NCI-H2196 treated with DMSO at 0.1 percent for 48 hours (cell line): ENCODE measurements around the gene ABR.
"Not testable (repeated sequence)": the region's sequence is repeated elsewhere in the genome, so short reads cannot be mapped to it uniquely, and the experiment has no call there.

Experiments used
- DNase-seq: peaks from one replicate; lab custom pipeline; 2025; ENCODE audit not compliant: unreplicated experiment; lab: John Stamatoyannopoulos, UW

Gene ABR

DNA sequence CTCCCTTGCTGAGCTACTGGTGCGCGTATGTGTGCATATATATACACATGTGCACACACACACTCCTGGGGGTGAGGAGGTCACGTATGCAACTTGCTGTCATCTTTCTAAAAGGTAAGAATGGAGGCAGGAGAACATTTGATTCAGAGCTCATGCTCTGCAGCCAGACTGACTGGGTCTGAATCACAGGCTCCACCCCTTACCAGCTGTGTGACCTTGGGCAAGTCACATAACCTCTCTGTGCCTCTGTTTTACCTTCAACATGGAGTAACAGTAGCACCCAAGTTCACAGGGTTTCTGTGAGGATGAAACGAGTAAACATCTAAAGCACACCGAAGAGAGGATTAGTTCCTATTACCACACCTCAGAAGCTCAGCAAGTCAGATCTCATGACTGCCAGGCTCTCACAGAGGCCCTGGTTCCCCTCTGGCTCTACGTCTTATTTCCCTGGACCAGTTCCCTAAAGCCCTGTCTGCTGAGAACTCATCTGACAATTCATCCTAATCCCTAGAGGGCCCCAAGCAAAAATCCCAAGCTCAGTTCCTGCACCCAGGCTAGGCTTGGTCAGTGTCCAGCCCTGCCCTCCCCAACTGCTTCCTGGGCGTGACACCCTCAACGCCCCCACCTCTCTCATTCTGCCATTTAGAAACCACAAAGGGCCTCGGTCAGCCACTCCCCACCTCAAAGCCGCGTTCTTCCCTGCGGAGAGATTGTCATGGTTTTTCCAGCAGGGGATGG, 28.7 kb downstream of the ABR start:
- no peak for DNase-seq

- no peak for DNase-seq
These were observed 29.9 kb downstream of the ABR start for GRCh38 chr17:1149869-1150268.

DNA sequence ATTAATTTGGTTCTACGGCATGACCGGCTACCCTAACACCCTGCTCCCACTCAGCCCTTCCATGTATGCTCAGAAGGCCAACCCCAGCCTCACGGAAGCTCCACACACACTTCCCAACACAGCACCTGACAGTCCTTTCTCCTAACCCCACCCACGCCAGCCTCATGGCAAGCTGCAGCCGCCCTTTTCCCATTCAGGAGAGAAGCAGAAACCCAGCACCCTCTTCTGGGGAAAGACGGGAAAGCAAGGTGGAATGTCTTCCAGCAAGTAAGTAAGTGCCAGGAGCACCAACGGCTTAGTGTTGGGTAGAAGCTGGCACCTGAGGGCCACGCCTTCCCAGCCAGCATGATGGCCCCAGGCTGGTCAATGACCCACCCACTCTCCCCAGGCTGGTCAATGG, 32.1 kb downstream of the ABR start:
- DNase-seq: peak; percentile 25

- DNase-seq: no peak
These were observed 33.1 kb downstream of the ABR start for GRCh38 chr17:1146561-1147265.

DNA sequence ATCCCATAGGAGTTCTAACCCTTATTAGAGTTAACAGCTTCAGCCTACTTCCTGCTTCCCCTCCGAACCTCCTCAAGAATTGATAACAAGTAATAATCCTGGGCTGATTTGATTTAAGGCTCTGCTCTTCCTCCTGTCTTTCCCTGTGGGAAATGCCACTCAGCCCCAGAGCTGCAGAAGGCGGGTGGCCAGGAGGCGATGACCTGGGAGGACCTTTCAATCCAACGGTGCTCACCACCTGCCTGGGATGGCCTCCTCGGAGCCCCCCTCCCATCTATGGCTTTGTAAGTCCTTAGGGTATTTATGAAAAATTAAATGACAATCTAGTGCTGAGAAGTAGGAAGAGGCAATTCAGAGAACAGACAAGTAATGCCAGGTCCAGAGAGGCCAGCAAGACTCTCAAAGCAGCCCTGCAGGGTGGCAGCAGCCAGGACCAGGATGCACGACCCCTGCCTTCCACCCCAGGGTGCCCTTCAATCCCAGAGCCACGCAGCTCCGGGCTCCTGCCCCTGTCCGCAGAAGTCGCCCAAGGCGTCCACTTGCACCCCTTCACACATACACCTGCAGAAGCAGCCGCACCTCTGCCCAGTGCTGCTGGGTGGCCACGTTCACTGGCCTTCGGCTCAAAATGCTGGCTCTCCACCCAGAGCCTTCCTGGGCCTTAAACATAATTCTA, 34.3 kb downstream of the ABR start:
- DNase-seq: no peak

GRCh38 chr17:1144162-1144561, 35.6 kb downstream of the ABR start:
- no peak for DNase-seq

GRCh38 chr17:1143573-1143972, 36.2 kb downstream of the ABR start:
- DNase-seq: no peak

- DNase-seq: no peak
These were observed 37.2 kb downstream of the ABR start for GRCh38 chr17:1142561-1142971.

DNA sequence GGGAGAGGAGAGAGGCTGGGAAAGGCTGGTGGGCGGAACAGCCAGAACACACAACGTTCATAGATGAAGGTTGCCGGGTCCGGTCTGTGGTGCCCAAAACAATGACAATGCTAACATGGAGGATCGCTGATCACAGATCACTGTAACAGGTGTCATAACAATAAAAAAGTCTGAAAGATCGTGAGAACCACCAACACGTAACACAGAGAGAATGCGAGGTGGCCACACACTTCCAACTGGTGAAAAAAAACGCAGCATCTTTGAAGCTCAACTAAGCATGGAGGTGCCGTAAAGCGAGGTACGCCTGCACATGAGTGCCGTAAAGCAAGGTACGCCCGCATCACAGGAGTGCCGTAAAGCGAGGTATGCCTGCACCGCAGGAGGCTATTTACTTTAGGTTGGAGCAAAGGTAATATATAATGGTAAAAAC, 42.3 kb downstream of the ABR start:
- DNase-seq: no peak

DNA sequence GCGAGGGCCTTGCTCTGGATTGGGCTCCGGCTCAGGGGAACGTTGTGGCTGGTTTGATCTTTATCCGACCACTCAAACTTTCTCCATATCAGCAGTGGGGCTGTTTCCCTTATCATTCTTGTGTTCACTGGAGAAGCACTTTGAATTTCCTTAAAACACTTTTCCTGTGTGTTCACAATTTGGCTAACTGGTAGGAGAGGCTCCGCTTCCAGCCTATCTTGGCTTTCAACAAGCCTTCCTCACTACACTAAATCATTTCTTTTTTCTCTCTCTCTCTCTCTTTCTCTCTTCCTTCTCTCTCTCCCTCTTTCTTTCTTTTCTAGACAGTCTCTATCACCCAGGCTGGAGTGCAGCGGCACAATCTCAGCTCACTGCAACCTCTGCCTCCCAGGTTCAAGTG, 43.0 kb downstream of the ABR start:
- DNase-seq: no peak

DNA sequence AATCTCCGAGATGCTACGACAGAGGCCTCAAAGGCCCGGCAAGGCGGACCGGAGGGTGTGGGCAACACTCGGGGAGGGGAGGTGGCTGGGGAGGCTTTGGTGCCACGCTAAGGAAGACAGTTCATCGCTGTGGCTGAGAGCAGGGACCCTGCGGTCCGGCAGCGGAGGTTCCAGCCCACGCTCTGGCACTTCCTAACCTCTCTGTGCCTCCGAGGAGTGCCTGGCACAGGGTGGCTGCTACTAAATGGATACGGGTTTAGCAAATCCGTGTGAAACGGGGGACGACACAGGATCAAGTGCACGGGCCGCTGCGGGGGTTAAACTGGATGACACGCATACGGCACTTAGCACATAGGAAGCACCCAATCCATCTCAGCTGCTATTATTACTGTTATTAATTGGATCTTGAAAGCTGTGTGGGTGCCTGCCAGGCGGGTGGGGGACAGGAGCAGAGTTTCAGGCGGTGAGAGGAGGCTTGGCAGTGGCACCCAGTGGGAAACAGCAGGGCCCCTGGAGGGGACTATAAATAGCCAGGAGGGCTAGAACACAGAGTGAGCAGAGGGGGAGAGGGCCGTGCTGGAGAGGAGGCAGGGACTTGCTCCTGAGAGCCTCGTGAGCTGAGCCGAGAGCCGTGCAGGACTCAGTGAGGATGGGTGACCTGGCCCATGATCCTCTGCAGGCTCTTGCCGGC, 45.0 kb downstream of the ABR start:
- DNase-seq: no peak

DNA sequence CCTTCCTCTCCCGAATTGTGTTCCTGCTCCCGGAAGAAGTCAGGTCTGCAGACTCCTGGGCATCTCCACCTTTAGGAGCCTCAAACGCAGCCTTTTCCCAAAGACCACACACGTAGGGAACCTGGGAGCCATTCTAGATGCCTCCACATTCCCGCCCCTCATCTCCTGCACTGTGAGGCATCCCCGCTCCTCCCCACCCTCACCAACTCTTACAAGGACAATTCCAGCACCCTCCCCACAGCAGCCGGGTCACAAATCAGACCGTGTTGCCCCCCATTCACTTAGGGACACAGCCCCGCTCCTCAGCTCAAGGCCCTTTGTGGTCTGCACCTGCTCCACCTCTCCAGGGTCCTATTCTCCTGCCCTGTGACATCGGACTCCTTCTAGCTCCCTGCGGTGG, 49.6 kb downstream of the ABR start:
- no peak for DNase-seq

DNA sequence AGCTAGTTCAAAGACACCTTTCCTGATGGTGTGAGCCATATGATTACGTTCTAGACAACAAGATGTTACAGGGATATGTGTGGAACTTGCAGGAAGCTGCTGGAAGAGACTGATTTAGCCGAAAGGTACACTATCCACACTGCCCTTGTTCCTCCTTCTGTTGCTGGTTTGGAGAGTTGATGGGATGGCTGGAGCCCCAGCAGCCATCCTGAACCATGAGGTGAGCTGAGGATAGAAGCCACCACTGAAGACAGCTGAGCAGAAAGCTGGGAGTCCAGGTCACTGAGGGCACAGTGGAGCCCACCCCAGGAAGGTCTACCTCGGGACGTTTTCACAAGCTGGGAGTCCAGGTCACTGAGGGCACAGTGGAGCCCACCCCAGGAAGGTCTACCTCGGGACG, 51.3 kb downstream of the ABR start:
- not testable (repeated sequence) for DNase-seq

DNA sequence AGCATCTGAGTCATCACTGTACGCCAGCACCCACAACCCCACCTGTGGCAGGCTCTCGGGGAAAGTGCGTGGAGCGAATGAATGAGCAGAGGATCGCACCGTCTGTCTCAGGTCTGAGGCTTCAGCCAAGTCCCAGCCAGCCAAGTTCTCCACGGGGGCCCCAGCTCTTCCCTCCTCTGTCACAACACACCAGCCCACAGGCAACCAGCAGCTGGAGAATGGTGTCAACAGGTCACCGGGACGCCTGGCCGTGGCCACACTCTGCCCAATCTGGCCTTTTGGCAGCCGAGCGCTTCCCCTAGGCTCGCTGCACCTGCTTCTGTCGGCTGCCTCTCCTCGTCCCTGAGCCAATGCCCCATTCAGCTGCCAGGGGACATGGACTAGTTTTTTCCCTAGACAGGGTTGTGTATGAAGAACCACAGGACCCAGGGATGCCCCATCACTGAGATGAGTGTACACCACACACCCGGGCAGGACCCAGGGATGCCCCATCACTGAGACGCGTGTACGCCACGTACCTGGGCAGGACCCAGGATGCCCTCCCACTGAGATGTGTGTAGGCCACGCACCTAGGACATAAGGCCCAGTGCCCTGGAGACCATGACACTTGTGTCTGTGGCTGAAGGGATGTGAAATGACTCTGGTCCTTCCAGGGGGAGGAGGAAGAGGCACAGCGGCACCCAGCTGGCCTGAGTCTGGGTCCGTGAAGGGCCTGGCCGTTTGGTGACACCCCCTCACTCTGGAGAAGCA, 52.8 kb downstream of the ABR start:
- DNase-seq: no peak

GRCh38 chr17:1126250-1126797, 53.5 kb downstream of the ABR start:
- no peak for DNase-seq

GRCh38 chr17:1125788-1126145, 54.0 kb downstream of the ABR start:
- DNase-seq: no peak

DNA sequence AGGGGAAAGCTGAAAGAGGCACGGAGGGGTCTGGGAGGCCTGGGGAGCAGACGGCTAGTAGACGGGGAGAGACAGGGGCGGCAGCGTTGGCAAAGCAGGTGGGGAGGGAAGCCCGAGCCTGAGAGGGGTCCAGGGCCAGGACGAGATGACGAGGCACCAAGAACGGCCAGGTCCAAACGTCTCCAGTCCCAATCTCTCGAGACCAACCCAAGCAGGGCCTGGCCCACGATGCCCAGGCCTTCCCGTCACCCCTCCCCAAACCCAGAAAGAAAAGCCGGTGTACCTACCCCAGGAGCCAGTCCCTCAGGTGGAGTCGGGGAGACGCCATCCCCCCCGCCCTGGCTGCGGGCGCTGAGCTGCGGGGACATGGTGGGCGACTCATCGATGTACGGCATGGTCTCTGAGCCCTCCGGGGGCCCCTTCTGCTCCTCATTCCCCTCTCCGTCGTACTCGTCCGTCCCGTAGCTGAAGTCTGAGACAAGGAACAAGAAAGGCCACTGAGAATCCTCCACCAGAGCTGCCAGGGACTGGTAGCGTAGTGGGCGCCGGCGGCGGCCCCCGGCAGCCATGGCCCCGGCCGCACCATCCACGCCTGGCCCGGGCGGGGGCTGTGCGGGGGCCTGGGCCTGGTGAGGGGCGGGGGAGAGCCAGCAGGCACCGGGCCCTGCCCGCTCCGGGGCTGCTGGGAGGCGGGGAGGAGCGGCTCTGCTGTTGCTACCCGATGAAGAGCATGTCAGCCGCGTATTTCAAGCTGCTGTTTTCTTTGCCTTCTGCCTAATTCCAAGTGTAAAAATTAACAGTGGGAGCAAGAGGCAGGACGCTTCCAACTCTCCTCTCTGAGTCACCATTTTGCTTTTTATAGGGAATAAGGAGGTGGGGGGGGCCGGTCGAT, 54.6 kb downstream of the ABR start:
- DNase-seq: no peak

GRCh38 chr17:1123921-1124715, 55.7 kb downstream of the ABR start:
- no peak for DNase-seq

GRCh38 chr17:1123393-1123831, 56.4 kb downstream of the ABR start:
- no peak for DNase-seq
